ENCODE data around the gene NAA60. TPM values are rescaled to one million over a fixed set of nuclear protein-coding genes. Genes with fewer than 3 reads are reported as not detected.

Gene NAA60
- total and polyA plus RNA-seq, 7 donors = 15.0 to 73.5 (median 30.4) TPM

GRCh38 chr16:3490911-3491629 is 47.6 kb downstream of the NAA60 start:
- H3K27me3 ChIP-seq = no peaks in the 10 kb centered on the region
- no peaks in the 10 kb centered on the region for H3K4me1 ChIP-seq
- WGBS, 2 donors = 27 to 61% methylated on average over 17 of the region's 17 CpGs
- no peak for DNase-seq
- H3K9me3 ChIP-seq = no peaks in the 10 kb centered on the region
- no peak overlapping the region for H3K4me3 ChIP-seq
- intact Hi-C loops (cut with DNase I) = no loop called here
- no peak for TF ChIP-seq POLR2A (IDR thresholded peaks at IDR 0.05)
- no peak for TF ChIP-seq EP300 (IDR thresholded peaks at IDR 0.05)
- no peak for TF ChIP-seq POLR2AphosphoS5 (IDR thresholded peaks at IDR 0.05)
- TF ChIP-seq CTCF (IDR thresholded peaks at IDR 0.05) = no peak
- H3K36me3 ChIP-seq = peaks cover under 1 to 15% (median 3%) of the 10 kb centered on the region in 4 donors
- H3K27ac ChIP-seq = no peak overlapping the region

GRCh38 chr16:3492356-3492755 is 48.9 kb downstream of the NAA60 start:
- H3K27ac ChIP-seq = no peak overlapping the region
- no peak overlapping the region for H3K4me3 ChIP-seq
- TF ChIP-seq EP300 (IDR thresholded peaks at IDR 0.05) = no peak
- no peak for TF ChIP-seq POLR2A (IDR thresholded peaks at IDR 0.05)
- TF ChIP-seq POLR2AphosphoS5 (IDR thresholded peaks at IDR 0.05) = no peak
- TF ChIP-seq CTCF (IDR thresholded peaks at IDR 0.05) = no peak
- H3K4me1 ChIP-seq = no peaks in the 10 kb centered on the region
- no peaks in the 10 kb centered on the region for H3K27me3 ChIP-seq
- no peaks in the 10 kb centered on the region for H3K9me3 ChIP-seq
- DNase-seq = no peak
- peaks cover 0 to 3% (median 0%) of the 10 kb centered on the region in 4 donors for H3K36me3 ChIP-seq
- intact Hi-C loops (cut with DNase I) = no loop called here
- 78 to 89% methylated on average over 10 of the region's 10 CpGs for WGBS, 2 donors

DNA sequence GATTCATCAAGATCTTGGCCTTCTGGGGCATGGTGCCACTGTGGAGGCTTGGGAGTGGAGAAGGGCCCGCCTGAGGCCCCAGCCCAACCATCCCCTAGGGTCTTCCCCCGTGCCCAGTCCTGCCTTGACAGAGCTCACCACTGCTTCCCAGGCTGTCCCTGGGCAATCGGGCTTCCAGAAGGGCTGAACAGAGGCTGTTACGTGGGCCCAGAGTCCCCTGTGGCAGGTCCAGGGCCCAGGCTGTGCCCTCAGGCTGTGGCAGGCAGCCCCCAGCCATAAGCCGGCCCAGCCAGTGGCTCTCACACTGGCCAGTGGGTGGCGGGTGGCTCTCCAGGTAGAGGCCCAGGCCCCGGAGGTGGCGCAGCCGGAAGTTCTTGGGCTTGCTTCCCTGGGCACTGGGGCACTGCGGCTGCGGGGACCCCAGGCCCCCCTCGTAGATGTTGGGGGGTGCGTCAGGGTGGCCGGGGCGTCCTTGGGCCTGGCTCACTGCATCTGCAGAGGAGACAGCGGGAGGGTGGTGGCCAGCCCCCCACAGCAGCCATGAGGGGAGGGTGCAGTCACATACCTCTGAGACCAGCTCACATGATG is 51.0 kb downstream of the NAA60 start:
- Histone ChIP-seq H3K4me3 (no peak overlapping the region), H3K27me3 (no peaks in the 10 kb centered on the region), H3K27ac (no peak overlapping the region), H3K36me3 (no peaks in the 10 kb centered on the region), H3K9me3 (no peaks in the 10 kb centered on the region), H3K4me1 (no peaks in the 10 kb centered on the region)
- 94 to 95% methylated on average over 16 of the region's 16 CpGs for WGBS, 2 donors
- no peak for DNase-seq
- no peak for TF ChIP-seq POLR2AphosphoS5 (IDR thresholded peaks at IDR 0.05)
- TF ChIP-seq EP300 (IDR thresholded peaks at IDR 0.05) = no peak
- TF ChIP-seq POLR2A (IDR thresholded peaks at IDR 0.05) = no peak
- TF ChIP-seq CTCF (IDR thresholded peaks at IDR 0.05) = no peak
- intact Hi-C loops (cut with DNase I) = no loop called here

- Histone ChIP-seq H3K4me3 (no peak within 1 kb of the TSS), H3K27ac (no peak within 1 kb of the TSS), H3K36me3 (no peaks in the 10 kb centered on the region), H3K4me1 (peaks cover 0 to 3% (median under 1%) of the 10 kb centered on the region in 4 donors), H3K27me3 (no peaks in the 10 kb centered on the region), H3K9me3 (no peaks in the 10 kb centered on the region)
- WGBS, 2 donors = 96% methylated on average over 3 of the region's 3 CpGs
- DNase-seq = peak; percentile 49
- no peak for TF ChIP-seq EP300 (IDR thresholded peaks at IDR 0.05)
- TF ChIP-seq POLR2A (IDR thresholded peaks at IDR 0.05) = no peak
- no peak for TF ChIP-seq POLR2AphosphoS5 (IDR thresholded peaks at IDR 0.05)
- no peak for TF ChIP-seq CTCF (IDR thresholded peaks at IDR 0.05)
- intact Hi-C loops (cut with DNase I) = no loop called here
Observed at GRCh38 chr16:3495176-3495575, 51.7 kb downstream of the NAA60 start, which contains the start of gene C16orf90. Gene C16orf90 (minus strand): TSS chr16:3495489. CDS start chr16:3495421, 68 bp downstream.
